ENCODE measurements around the gene THRA.
A peak's percentile ranks its signal among the peaks of the same experiment; 100 is the strongest.

The THRA gene

DNA sequence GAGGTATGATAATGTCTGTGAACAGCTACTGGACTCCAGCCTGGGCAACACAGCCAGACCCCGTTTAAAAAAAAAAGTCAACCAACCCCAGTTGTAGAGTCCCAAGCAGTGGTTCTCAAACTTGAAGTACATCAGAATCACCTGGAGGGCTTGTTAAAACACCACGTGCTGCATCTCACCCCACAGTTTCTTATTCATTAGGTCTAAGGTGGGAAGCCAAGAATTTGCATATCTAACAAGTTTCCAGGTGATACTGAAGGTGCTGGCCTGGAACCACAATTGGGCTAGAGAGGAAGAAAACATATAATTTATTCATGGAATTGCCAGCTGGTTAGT is 52.3 kb downstream of the THRA start:
- TF ChIP-seq CTCF (IDR thresholded peaks at IDR 0.05; ENCODE audit: borderline replicate concordance, control extremely low read depth, extremely low read depth, insufficient read depth, missing control alignments), result no peak
- DNase-seq (ENCODE audit: low spot score), result no peak
- in situ Hi-C loops (cut with MboI; ENCODE audit: low sequenced_read_pairs, unreplicated experiment), result no loop called here

DNA sequence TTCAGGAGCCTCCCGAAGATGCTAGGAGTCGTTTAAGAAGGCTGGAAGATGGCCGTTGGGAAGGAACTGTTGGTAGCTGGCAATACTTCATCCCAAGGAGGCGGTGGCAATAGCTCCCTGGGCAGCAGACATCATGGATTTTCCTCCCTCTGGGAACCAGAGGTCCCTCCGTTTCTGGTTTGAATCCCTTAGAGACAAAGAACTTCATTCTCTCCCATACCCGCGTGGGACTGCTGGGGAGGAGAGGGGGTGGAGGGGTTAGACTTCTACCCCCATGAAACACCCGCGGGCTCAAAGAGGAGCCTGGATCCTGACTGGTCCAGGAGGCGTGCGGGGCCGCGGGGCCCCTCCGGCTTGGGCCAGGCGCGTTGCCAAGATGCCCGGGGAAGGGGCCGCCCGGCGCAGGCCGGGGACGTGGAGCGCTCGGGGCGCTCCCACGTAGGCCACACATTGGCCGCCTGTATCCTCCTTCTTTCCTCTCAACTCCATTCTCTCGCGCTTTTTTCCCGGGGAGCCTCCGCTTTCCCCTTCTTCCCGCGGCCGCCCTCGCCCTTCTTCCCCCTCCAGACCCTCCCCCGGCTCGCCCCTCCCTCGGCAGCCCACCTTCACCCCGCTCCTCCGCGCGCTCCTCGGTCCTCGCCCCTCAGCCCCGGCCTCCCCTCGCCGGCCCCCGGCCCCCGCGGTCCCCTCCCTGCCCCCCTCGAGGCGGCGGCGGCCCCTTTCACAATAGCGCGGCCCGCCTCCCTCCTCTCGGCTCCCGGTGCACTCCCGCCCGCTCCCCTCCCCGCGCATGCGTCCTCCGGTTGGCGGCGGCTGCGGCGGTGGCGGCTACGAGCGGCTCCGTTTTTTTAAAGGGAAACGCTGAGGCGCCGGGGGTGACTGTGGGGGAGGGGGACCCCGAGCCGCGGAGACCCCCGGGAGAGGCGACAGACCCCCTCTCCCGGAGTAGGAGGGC is 58.7 kb downstream of the THRA start, which contains the start of gene MSL1:
Gene MSL1, plus strand, starts transcription at position 791 of the 955 bp plus-strand sequence. CDS start 642 bp downstream, outside the sequence.
- in situ Hi-C loops (cut with MboI; ENCODE audit: low sequenced_read_pairs, unreplicated experiment), result no loop called here
- peak; percentile 95 for DNase-seq (ENCODE audit: low spot score)
- no peak for TF ChIP-seq CTCF (IDR thresholded peaks at IDR 0.05; ENCODE audit: borderline replicate concordance, control extremely low read depth, extremely low read depth, insufficient read depth, missing control alignments)

DNA sequence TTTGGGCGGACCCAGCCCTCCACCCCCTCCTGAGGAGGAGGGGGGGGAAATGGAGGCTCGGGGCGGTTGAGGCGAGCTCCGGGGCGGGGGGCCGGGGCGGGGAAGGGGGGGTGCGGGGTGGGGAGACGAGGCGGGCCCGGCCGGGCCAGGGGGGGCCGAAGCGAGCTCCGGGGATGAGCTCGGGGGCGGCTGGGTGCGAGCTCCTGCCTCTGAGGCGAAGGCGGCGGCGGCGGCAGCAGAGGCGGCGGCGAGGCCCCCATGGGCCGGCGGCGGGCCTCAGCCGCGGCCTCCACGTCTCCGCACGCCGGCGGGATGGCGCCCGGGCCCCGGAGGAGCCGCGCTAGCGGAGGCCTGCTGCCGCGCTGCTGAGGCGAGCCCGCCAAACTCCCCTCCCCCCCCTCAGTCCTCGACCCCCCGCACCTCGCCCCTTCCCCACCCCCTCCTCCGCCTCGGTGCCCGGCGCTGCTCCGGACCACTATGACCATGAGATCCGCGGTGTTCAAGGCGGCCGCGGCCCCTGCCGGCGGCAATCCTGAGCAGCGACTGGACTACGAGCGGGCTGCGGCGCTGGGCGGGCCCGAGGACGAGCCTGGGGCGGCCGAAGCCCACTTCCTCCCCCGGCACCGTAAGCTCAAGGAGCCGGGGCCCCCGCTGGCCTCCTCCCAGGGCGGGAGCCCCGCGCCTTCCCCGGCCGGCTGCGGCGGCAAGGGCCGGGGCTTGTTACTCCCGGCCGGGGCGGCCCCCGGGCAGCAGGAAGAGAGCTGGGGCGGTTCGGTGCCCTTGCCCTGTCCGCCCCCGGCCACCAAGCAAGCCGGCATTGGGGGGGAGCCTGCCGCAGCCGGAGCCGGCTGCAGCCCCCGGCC is 59.6 kb downstream of the THRA start:
- in situ Hi-C loops (cut with MboI; ENCODE audit: low sequenced_read_pairs, unreplicated experiment), result no loop called here
- no peak for TF ChIP-seq CTCF (IDR thresholded peaks at IDR 0.05; ENCODE audit: borderline replicate concordance, control extremely low read depth, extremely low read depth, insufficient read depth, missing control alignments)
- peak; percentile 82 for DNase-seq (ENCODE audit: low spot score)

DNA sequence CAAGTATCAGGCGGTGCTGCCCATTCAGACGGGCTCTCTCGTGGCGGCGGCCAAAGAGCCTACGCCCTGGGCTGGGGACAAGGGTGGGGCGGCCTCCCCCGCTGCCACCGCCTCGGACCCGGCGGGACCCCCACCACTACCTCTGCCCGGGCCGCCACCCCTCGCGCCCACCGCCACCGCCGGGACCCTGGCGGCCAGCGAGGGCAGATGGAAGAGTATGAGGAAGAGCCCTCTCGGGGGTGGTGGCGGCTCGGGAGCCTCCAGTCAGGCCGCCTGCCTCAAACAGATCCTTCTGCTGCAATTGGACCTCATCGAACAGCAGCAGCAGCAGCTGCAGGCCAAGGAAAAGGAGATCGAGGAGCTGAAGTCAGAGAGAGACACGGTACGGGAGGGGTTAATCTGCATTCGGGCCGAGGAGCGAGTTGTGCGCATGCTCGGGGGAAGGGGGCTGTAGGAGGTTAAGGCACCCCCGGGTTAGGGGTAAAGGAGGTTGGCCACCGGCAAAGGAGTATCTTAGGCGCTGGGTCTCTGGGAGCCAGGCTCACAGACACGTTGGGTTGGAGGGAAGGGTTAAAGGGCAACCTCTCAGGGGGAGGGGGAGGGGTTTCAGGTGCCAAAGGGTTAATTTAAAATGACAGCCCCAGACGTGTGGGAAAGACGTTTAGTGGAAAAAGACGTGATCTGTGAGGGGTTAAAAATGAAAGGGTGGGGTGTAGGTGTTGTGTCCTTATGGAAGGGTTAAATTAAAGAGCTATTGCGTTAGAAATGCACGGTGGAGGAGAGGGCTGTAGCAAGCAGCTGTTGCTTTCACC is 60.4 kb downstream of the THRA start:
- TF ChIP-seq CTCF (IDR thresholded peaks at IDR 0.05; ENCODE audit: borderline replicate concordance, control extremely low read depth, extremely low read depth, insufficient read depth, missing control alignments), result no peak
- in situ Hi-C loops (cut with MboI; ENCODE audit: low sequenced_read_pairs, unreplicated experiment), result no loop called here
- peak; percentile 67 for DNase-seq (ENCODE audit: low spot score)

GRCh38 chr17:40123811-40124114 is 61.0 kb downstream of the THRA start:
- TF ChIP-seq CTCF (IDR thresholded peaks at IDR 0.05; ENCODE audit: borderline replicate concordance, control extremely low read depth, extremely low read depth, insufficient read depth, missing control alignments), result no peak
- in situ Hi-C loops (cut with MboI; ENCODE audit: low sequenced_read_pairs, unreplicated experiment), result no loop called here
- DNase-seq (ENCODE audit: low spot score), result no peak
